HFF-Myc (cell line): ENCODE measurements around the gene ANKRD6.

Experiments used
- DNase-seq: peaks from one replicate; pipeline ENCODE4 v3.0.0-alpha.2; 2011; ENCODE audit warnings: low read depth; ENCODE audit errors: extremely low read depth
- H3K4me3 ChIP-seq: replicated peaks from 2 replicates; pipeline ENCODE4 v1.5.1; 2011; ENCODE audit warnings: low read depth, mild to moderate bottlenecking, control low read depth, low read length
- TF ChIP-seq, protein P1 (sequence below): IDR thresholded peaks from 2 replicates; pipeline ENCODE4 v1.5.1; 2012; ENCODE audit warnings: mild to moderate bottlenecking, low read depth, low read length, control low read depth; ENCODE audit errors: missing control alignments

ANKRD6 gene

DNA sequence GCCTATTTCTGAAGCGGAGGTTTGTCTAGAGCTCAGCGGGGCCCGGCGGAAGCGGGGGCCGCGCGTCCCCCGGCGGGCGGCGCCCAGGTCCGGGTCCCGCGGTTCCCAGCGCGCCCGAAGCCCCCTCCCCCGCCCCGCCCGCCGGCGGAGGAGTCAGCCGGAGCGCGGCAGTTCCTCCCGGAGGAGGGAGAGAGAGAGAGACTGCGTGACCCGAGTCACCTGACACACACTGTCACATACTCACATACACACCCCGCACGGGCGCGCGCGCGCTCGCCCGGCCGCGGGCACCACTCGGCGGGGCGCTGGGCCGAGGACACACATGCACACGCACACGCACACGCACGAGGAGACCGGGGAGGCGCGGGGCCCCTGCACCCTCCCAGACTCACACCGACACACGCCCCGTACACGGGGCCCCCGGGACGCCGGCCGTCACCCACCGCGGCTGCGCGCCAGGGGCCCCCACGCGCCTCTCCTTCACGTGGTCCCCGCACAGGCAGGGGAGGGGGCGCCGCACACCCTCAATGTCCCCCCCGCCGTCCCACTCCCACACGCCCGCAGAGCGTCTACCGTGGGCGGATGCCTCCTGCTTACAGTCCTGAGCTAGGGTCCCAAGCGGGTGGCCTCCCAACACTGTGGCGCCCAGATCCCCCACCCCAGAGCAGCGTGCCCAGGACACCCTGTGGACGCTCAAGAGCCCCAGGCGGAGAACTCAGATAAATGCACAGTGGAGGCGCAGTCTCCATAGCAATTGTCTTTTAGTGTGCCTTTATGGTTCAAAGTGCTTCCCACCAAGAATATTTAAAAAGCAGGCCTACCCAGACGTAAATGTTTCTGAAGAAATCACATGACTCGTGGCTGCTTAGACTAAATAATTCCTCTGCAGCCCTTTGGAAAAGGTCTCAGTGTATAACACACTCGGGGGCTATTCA is 20.6 kb upstream of the ANKRD6 start, which contains the start of gene RRAGD:
Gene RRAGD (minus strand): TSS at position 203 of the 935 bp plus-strand sequence. CDS start 280 bp downstream, outside the sequence.
- TF ChIP-seq, protein P1, sequence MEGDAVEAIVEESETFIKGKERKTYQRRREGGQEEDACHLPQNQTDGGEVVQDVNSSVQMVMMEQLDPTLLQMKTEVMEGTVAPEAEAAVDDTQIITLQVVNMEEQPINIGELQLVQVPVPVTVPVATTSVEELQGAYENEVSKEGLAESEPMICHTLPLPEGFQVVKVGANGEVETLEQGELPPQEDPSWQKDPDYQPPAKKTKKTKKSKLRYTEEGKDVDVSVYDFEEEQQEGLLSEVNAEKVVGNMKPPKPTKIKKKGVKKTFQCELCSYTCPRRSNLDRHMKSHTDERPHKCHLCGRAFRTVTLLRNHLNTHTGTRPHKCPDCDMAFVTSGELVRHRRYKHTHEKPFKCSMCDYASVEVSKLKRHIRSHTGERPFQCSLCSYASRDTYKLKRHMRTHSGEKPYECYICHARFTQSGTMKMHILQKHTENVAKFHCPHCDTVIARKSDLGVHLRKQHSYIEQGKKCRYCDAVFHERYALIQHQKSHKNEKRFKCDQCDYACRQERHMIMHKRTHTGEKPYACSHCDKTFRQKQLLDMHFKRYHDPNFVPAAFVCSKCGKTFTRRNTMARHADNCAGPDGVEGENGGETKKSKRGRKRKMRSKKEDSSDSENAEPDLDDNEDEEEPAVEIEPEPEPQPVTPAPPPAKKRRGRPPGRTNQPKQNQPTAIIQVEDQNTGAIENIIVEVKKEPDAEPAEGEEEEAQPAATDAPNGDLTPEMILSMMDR, result no peak
- peak within 1 kb of the TSS; percentile 34 for H3K4me3 ChIP-seq
- no peak for DNase-seq

- no peak overlapping the region for H3K4me3 ChIP-seq
- DNase-seq, result no peak
- TF ChIP-seq, protein P1, result no peak
These were observed 19.9 kb upstream of the ANKRD6 start for GRCh38 chr6:89413006-89413400.

GRCh38 chr6:89414215-89414614 is 18.7 kb upstream of the ANKRD6 start:
- no peak for DNase-seq
- TF ChIP-seq, protein P1, result no peak
- H3K4me3 ChIP-seq, result no peak overlapping the region

DNA sequence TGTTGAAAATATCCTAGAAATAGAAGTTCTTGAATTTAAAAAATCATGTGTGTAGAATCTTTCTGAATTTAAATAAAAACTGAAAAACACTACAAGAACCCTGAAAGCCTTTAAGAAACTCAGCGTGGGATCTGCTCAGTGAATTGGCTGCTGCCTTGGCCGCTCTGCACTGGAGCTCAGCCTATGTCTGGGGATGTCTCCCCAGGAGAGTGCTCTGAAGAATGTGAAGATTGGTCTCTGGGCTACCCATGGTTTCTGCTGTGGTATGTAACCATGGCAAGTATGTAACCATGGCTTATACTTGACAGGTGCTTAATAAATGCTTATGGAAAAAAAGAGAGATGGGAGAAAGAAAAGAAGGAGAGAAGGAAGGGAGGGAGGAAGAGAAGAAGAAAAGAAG is 17.8 kb upstream of the ANKRD6 start:
- H3K4me3 ChIP-seq, result no peak overlapping the region
- TF ChIP-seq, protein P1, result no peak
- DNase-seq, result no peak

DNA sequence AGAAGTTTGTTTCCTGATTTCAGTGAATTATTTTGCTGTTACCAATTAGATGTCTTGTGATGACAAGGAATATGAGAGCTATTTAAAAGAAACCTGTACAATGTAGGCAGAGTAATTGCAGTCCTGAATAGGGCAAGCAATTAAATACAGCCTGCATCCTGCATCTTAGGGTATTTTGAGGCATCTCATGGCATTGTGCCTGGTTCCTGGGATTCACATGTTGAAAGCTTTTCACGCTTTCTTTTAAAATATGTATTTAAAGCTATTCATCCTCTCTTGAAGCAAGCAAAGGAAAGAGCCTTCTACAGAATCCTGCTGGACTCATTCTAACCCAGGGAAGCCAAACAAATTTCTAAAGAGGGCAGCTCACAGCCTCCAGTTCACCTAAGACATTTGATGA is 16.2 kb upstream of the ANKRD6 start:
- TF ChIP-seq, protein P1, result no peak
- no peak overlapping the region for H3K4me3 ChIP-seq
- no peak for DNase-seq

DNA sequence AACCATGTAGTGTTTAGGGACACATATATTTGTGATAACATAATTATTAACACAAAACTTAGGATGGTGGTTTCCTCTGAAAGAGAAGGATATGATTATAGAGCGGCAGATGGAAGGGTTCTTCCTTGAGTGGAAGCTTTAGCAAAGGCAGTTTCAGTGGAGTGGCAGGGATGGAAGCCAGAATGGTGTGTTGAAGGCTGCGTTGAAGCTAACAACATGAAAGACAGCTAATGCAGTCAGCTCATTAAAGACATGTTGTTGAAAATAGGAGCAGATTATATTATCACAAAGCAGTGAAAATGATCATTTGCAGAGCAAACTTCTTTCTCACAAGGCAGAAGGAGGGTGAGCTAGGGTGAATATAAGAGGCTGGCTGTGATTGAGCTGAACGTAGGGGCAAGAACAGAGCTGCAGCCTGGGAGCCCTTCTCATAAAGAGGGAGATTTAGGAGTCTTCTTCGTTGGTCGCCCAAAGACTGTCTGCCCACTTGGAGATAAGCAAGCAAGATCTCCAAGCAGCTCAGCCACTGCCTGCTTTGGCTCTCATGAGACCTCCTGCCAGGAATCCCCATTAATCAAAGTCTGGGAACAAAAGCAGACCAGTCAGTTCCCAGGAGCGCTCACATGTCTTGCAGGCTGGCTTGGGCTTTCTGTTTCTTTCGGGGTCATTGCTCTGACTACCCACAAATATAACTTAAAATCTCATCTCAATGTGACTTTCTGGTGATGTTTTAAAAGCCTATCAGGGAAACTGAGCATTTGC is 2.6 kb upstream of the ANKRD6 start:
- DNase-seq, result no peak
- no peak overlapping the region for H3K4me3 ChIP-seq
- TF ChIP-seq, protein P1, result no peak
